HepG2 (cell line): Measurements from ENCODE around the gene SSBP1. TPM values are rescaled to one million over a fixed set of nuclear protein-coding genes. Genes with fewer than 3 reads are reported as not detected.

Experiments used
- ATF1 ChIP-seq: IDR thresholded peaks from 2 replicates; pipeline ENCODE4 v1.6.1; 2016; ENCODE audit warnings: mild to moderate bottlenecking, control low read depth
- IKZF4 ChIP-seq: sonication (generic); formaldehyde crosslinking; IDR thresholded peaks from 2 replicates; pipeline ENCODE4 v1.5.1; 2020; ENCODE audit warnings: borderline replicate concordance, mild to moderate bottlenecking, low read depth, missing genetic modification reagents; ENCODE audit errors: not compliant biosample characterization
- JDP2 ChIP-seq: sonication (generic); formaldehyde crosslinking; IDR thresholded peaks from 2 replicates; pipeline ENCODE4 v1.8.1; 2022; ENCODE audit warnings: missing genetic modification reagents, borderline replicate concordance
- MED13 ChIP-seq: sonication (generic); formaldehyde crosslinking; IDR thresholded peaks from 2 replicates; pipeline ENCODE4 v1.5.0; 2020; ENCODE audit warnings: missing genetic modification reagents
- NCOA1 ChIP-seq: sonication (generic); formaldehyde crosslinking; IDR thresholded peaks from 2 replicates; pipeline ENCODE4 v1.9.0; 2021; ENCODE audit warnings: missing genetic modification reagents
- POLR2G ChIP-seq: fragments of 200-400 bp; formaldehyde crosslinking; IDR thresholded peaks from 2 replicates; pipeline ENCODE4 v1.6.1; 2018; ENCODE audit warnings: mild to moderate bottlenecking, low read depth, low read length, moderate library complexity
- SAFB2 ChIP-seq: sonication (generic); formaldehyde crosslinking; IDR thresholded peaks from 2 replicates; pipeline ENCODE4 v1.5.1; 2020; ENCODE audit warnings: missing genetic modification reagents, low read depth, mild to moderate bottlenecking, borderline replicate concordance
- SCMH1 ChIP-seq: sonication (generic); formaldehyde crosslinking; IDR thresholded peaks from 2 replicates; pipeline ENCODE4 v1.9.0; 2021; ENCODE audit warnings: missing genetic modification reagents, mild to moderate bottlenecking, borderline replicate concordance
- SIX1 ChIP-seq: sonication (generic); formaldehyde crosslinking; IDR thresholded peaks from 2 replicates; pipeline ENCODE4 v1.4.0; 2020; ENCODE audit warnings: missing genetic modification reagents, borderline replicate concordance
- SMAD9 ChIP-seq: sonication (generic); formaldehyde crosslinking; IDR thresholded peaks from 2 replicates; pipeline ENCODE4 v1.5.1; 2020; ENCODE audit warnings: mild to moderate bottlenecking, missing genetic modification reagents
- SOX5 ChIP-seq: IDR thresholded peaks from 2 replicates; pipeline ENCODE4 v1.6.1; 2016; ENCODE audit warnings: borderline replicate concordance
- STAG1 ChIP-seq: sonication (generic); formaldehyde crosslinking; IDR thresholded peaks from 2 replicates; pipeline ENCODE4 v1.4.0; 2020; ENCODE audit warnings: missing genetic modification reagents
- TOPORS ChIP-seq: sonication (generic); formaldehyde crosslinking; IDR thresholded peaks from 2 replicates; pipeline ENCODE4 v1.8.0; 2023; ENCODE audit warnings: mild to moderate bottlenecking, missing genetic modification reagents
- ZBTB20 ChIP-seq: sonication (generic); formaldehyde crosslinking; IDR thresholded peaks from 2 replicates; pipeline ENCODE4 v1.8.1; 2023; ENCODE audit warnings: missing genetic modification reagents, low read depth, mild to moderate bottlenecking, borderline replicate concordance
- ZFP36L1 ChIP-seq: sonication (generic); formaldehyde crosslinking; IDR thresholded peaks from 2 replicates; pipeline ENCODE4 v1.8.0; 2022; ENCODE audit warnings: mild to moderate bottlenecking, missing genetic modification reagents, moderate library complexity
- ZNF3 ChIP-seq: IDR thresholded peaks from 2 replicates; pipeline ENCODE4 v1.7.0; 2017; ENCODE audit warnings: inconsistent platforms
- ZNF674 ChIP-seq: sonication (generic); formaldehyde crosslinking; IDR thresholded peaks from 2 replicates; pipeline ENCODE4 v1.5.0; 2020; ENCODE audit warnings: low read depth, mild to moderate bottlenecking, missing genetic modification reagents
- ZNF747 ChIP-seq: sonication (generic); formaldehyde crosslinking; IDR thresholded peaks from 2 replicates; pipeline ENCODE4 v1.8.1; 2023; ENCODE audit warnings: missing genetic modification reagents, mild to moderate bottlenecking, borderline replicate concordance
- polyA plus RNA-seq, 8 experiments: library from polyadenylated mRNA; depleted of rRNA in 3 of 8; stranded (reverse) in 7 of 8; unstranded in 1 of 8; fragments of >200 nt; fragmentation: Illumina TruSeq in 4 of 8; extraction: Trizol in 4 of 8; gene quantifications; 2 replicates each; pipeline versions ENCODE4 v1.2.1 to v1.2.3, GENCODE V29; 2011 to 2016; ENCODE audit warnings: low read depth in 4 of 8, missing spikeins in 1 of 8, mixed read lengths in 1 of 8; ENCODE audit not compliant: insufficient read depth in 1 of 8
- total RNA-seq, 5 experiments: library from RNA; depleted of rRNA; stranded (reverse); fragments of >200 nt; fragmentation: Illumina TruSeq; extraction: Trizol; gene quantifications; 2 replicates each; pipeline ENCODE4 v1.2.3, GENCODE V29; 2016; ENCODE audit warnings: low read depth in 1 of 5
- TF ChIP-seq, protein P1 (sequence below): sonication (generic); formaldehyde crosslinking; IDR thresholded peaks from 2 replicates; pipeline ENCODE4 v1.8.0; 2022; ENCODE audit warnings: low read depth, missing genetic modification reagents
- TF ChIP-seq, protein P2 (sequence below): sonication (generic); formaldehyde crosslinking; IDR thresholded peaks from 2 replicates; pipeline ENCODE4 v1.5.1; 2020; ENCODE audit warnings: missing genetic modification reagents, mild to moderate bottlenecking, borderline replicate concordance
- TF ChIP-seq, protein P3 (sequence below): sonication (generic); formaldehyde crosslinking; IDR thresholded peaks from 2 replicates; pipeline ENCODE4 v1.8.1; 2023; ENCODE audit warnings: mild to moderate bottlenecking, moderate library complexity, missing genetic modification reagents
- TF ChIP-seq, protein P4 (sequence below): sonication (generic); formaldehyde crosslinking; IDR thresholded peaks from 2 replicates; pipeline ENCODE4 v1.5.1; 2020; ENCODE audit warnings: missing genetic modification reagents, mild to moderate bottlenecking, borderline replicate concordance
- TF ChIP-seq, protein P5 (sequence below): sonication (generic); formaldehyde crosslinking; IDR thresholded peaks from 2 replicates; pipeline ENCODE4 v1.4.0; 2020; ENCODE audit warnings: missing genetic modification reagents, borderline replicate concordance

The SSBP1 gene
- total and polyA plus RNA-seq, 2 of the 13 experiments (the other 11 are each of a cell fraction or from before 2014, with no cell fraction given) = 64.4 to 254 TPM

DNA sequence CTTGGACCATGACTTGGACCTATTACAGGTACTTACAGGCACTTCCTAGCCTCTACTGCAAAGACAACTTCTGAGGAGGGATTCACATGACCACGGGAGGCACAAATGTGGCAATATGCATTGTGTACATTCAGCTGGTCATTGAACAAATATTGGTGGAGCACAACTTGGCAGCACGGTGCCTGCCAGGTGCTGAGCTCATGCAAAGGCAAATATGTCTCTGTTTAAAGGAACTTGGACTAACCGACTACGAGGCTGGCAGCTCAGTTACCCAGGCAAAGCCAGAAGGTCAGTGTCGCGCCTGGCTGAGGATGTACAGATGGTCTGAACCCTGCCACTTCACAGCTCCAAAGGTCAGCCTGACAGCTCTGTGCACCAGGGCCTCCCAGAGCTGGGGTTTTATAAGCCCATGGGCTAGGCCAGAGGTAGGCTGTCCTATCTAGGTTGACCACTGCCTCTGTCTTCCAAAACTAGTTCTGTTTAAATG, 42.3 kb upstream of the SSBP1 start (continued):
- no peak for TF ChIP-seq MED13 (CRISPR knock-in tag)
- no peak for TF ChIP-seq SMAD9 (CRISPR knock-in tag)
- TF ChIP-seq, protein P1, sequence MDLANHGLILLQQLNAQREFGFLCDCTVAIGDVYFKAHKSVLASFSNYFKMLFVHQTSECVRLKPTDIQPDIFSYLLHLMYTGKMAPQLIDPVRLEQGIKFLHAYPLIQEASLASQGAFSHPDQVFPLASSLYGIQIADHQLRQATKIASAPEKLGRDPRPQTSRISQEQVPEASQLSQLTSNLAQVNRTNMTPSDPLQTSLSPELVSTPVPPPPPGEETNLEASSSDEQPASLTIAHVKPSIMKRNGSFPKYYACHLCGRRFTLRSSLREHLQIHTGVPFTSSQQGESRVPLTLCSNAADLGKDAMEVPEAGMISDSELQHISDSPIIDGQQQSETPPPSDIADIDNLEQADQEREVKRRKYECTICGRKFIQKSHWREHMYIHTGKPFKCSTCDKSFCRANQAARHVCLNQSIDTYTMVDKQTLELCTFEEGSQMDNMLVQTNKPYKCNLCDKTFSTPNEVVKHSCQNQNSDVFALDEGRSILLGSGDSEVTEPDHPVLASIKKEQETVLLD (CRISPR knock-in tag) = no peak
- no peak for TF ChIP-seq SCMH1
- TF ChIP-seq ZFP36L1 = no peak
- TF ChIP-seq ZNF674 (CRISPR knock-in tag) = no peak
- no peak for TF ChIP-seq SAFB2 (CRISPR knock-in tag)
- TF ChIP-seq IKZF4 (CRISPR knock-in tag) = no peak
- TF ChIP-seq SOX5 = peak; percentile 66
- TF ChIP-seq ATF1 = no peak
- TF ChIP-seq TOPORS (CRISPR knock-in tag) = no peak
- TF ChIP-seq, protein P2, sequence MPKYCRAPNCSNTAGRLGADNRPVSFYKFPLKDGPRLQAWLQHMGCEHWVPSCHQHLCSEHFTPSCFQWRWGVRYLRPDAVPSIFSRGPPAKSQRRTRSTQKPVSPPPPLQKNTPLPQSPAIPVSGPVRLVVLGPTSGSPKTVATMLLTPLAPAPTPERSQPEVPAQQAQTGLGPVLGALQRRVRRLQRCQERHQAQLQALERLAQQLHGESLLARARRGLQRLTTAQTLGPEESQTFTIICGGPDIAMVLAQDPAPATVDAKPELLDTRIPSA = no peak
- TF ChIP-seq NCOA1 (CRISPR knock-in tag) = no peak
- no peak for TF ChIP-seq SIX1 (CRISPR knock-in tag)
- TF ChIP-seq JDP2 = no peak
- TF ChIP-seq, protein P3, sequence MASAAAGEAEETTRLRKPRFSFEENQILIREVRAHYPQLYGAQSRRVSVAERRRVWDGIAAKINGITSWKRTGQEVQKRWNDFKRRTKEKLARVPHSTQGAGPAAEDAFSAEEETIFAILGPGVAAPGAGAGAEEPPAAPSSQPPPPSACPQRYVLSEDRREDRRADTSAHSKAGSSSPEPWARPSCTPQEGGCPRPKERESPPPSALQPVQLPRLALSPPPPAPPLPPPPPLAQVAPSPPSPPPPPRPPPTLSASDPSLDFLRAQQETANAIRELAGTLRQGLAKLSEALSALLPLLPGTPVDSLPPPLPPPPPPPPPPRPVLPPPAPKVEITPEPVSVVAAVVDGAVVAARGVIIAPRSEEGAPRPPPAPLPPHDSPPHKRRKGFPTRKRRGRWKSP (CRISPR knock-in tag) = peak; percentile 44; the same call in 1 of the 2 replicates
- no peak for TF ChIP-seq ZNF747 (CRISPR knock-in tag)
- 0 out of 2 replicates have a peak, but pooled peaks have one; percentile 51 for TF ChIP-seq ZNF3 (CRISPR knock-in tag)
- TF ChIP-seq POLR2G = no peak
- TF ChIP-seq ZBTB20 (CRISPR knock-in tag) = peak; percentile 93
- TF ChIP-seq, protein P4, sequence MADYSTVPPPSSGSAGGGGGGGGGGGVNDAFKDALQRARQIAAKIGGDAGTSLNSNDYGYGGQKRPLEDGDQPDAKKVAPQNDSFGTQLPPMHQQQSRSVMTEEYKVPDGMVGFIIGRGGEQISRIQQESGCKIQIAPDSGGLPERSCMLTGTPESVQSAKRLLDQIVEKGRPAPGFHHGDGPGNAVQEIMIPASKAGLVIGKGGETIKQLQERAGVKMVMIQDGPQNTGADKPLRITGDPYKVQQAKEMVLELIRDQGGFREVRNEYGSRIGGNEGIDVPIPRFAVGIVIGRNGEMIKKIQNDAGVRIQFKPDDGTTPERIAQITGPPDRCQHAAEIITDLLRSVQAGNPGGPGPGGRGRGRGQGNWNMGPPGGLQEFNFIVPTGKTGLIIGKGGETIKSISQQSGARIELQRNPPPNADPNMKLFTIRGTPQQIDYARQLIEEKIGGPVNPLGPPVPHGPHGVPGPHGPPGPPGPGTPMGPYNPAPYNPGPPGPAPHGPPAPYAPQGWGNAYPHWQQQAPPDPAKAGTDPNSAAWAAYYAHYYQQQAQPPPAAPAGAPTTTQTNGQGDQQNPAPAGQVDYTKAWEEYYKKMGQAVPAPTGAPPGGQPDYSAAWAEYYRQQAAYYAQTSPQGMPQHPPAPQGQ = no peak
- TF ChIP-seq STAG1 (CRISPR knock-in tag) = no peak
- TF ChIP-seq, protein P5, sequence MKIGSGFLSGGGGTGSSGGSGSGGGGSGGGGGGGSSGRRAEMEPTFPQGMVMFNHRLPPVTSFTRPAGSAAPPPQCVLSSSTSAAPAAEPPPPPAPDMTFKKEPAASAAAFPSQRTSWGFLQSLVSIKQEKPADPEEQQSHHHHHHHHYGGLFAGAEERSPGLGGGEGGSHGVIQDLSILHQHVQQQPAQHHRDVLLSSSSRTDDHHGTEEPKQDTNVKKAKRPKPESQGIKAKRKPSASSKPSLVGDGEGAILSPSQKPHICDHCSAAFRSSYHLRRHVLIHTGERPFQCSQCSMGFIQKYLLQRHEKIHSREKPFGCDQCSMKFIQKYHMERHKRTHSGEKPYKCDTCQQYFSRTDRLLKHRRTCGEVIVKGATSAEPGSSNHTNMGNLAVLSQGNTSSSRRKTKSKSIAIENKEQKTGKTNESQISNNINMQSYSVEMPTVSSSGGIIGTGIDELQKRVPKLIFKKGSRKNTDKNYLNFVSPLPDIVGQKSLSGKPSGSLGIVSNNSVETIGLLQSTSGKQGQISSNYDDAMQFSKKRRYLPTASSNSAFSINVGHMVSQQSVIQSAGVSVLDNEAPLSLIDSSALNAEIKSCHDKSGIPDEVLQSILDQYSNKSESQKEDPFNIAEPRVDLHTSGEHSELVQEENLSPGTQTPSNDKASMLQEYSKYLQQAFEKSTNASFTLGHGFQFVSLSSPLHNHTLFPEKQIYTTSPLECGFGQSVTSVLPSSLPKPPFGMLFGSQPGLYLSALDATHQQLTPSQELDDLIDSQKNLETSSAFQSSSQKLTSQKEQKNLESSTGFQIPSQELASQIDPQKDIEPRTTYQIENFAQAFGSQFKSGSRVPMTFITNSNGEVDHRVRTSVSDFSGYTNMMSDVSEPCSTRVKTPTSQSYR (CRISPR knock-in tag) = no peak
